NCI-H1694 (cell line): ENCODE results near the gene RSPH9.
A peak's percentile ranks its signal among the peaks of the same experiment; 100 is the strongest.

Source experiments
- DNase-seq: peaks from one replicate; lab custom pipeline; 2025; lab: John Stamatoyannopoulos, UW

Gene RSPH9

GRCh38 chr6:43668151-43669028 is 23.6 kb downstream of the RSPH9 start:
- DNase-seq: peak; percentile 18

GRCh38 chr6:43669050-43669921 is 24.4 kb downstream of the RSPH9 start:
- no peak for DNase-seq

GRCh38 chr6:43669922-43670622 is 25.2 kb downstream of the RSPH9 start:
- DNase-seq: no peak

GRCh38 chr6:43670623-43670986 is 25.8 kb downstream of the RSPH9 start:
- no peak for DNase-seq

- no peak for DNase-seq
These were observed 26.4 kb downstream of the RSPH9 start for GRCh38 chr6:43671011-43671800.

- DNase-seq: no peak
These were observed 27.2 kb downstream of the RSPH9 start for GRCh38 chr6:43671801-43672690.

GRCh38 chr6:43673444-43674084 is 28.7 kb downstream of the RSPH9 start:
- peak; percentile 2 for DNase-seq

GRCh38 chr6:43674291-43674690 is 29.5 kb downstream of the RSPH9 start:
- no peak for DNase-seq

- no peak for DNase-seq
These were observed 30.1 kb downstream of the RSPH9 start for GRCh38 chr6:43674921-43675320.

- DNase-seq: no peak
These were observed 32.2 kb downstream of the RSPH9 start for GRCh38 chr6:43676962-43677606.

GRCh38 chr6:43677759-43678158 is 32.9 kb downstream of the RSPH9 start:
- no peak for DNase-seq

- no peak for DNase-seq
These were observed 33.5 kb downstream of the RSPH9 start for GRCh38 chr6:43678341-43678740.

- DNase-seq: no peak
These were observed 34.2 kb downstream of the RSPH9 start for GRCh38 chr6:43679057-43679456.

GRCh38 chr6:43680308-43681200 is 35.7 kb downstream of the RSPH9 start:
- DNase-seq: no peak

GRCh38 chr6:43681303-43681702 is 36.5 kb downstream of the RSPH9 start:
- no peak for DNase-seq

GRCh38 chr6:43682724-43683429 is 38.0 kb downstream of the RSPH9 start:
- DNase-seq: no peak

GRCh38 chr6:43683708-43684455 is 39.0 kb downstream of the RSPH9 start:
- DNase-seq: no peak
